ENCODE data around the gene BMP4.

BMP4 gene

DNA sequence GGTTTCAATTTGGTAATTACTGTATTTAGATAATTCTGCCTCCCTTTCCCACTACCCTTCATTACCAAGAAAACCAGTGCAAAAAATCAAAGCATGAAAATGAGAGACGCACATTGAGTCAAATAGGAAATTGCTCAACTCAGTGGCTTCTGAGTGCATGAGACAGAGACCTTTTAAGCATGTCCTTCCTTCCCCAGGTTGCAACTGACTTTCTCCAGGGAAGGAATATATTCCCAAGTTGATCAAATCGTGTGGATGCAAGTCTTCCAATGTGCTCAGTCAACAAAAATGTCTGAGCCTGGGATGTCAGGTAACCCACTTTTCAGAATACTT, 12.9 kb downstream of the BMP4 start:
- no peak for DNase-seq

DNA sequence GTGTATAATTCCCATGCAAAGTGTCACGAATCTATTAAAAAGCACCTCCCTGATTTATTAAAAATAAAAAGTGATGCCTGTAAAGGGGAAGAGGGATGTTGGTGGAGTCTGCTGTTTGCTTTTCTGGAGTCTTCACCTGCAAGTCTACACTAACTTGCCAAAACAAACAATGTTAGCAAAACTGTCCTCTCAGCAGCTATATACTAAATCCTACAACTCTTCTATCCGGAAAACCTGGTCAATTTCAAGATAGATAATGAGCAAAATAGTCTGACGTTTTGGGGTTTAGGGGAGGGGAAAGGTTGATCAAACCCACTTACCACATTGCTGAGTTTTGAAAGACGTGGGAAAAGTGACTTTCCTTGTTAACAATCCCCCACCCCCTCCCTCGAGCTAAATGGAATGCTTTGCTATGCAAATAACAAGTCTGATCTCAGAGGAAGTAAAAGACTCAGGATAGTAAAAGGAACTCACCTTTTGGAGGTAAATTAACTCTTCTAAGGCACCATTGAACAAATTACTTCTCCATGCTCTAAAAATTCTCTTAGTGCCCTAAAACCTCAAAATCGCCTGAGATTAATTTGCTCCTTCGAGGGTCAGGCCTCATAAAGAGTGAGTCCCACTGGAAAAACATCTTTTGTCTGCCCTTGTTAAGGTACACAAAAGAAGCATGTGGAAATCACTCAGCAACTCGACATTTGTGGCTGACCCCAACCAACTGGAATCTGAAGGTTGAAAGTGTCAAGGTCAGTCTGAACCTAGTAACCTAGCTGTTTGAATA, 13.5 kb downstream of the BMP4 start:
- no peak for DNase-seq

GRCh38 chr14:53938136-53938837, 18.3 kb downstream of the BMP4 start:
- no peak for DNase-seq

- DNase-seq: no peak
Measured at GRCh38 chr14:53934778-53935414, 21.7 kb downstream of the BMP4 start.

DNA sequence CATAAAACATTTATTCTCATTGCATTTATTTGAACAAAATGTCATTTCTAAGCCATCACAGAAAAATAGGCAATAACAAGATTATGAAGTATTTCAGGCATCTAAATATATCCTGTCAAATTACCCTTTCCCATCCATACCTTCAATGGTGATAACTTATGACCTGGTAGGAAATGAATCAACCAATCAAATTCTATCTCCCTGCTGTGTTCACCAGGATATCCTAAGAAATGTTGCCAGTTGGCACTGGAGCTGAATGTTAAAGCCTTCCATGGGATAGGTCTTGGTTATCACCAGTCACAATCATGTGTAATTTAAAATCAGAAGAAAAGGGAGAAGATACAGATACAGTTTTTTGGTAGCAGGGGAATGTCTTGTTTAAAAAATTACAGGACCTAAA, 23.7 kb downstream of the BMP4 start:
- DNase-seq: no peak

- no peak for DNase-seq
Measured at GRCh38 chr14:53929871-53930715, 26.5 kb downstream of the BMP4 start.

- DNase-seq: no peak
Measured at GRCh38 chr14:53927171-53927570, 29.5 kb downstream of the BMP4 start.

DNA sequence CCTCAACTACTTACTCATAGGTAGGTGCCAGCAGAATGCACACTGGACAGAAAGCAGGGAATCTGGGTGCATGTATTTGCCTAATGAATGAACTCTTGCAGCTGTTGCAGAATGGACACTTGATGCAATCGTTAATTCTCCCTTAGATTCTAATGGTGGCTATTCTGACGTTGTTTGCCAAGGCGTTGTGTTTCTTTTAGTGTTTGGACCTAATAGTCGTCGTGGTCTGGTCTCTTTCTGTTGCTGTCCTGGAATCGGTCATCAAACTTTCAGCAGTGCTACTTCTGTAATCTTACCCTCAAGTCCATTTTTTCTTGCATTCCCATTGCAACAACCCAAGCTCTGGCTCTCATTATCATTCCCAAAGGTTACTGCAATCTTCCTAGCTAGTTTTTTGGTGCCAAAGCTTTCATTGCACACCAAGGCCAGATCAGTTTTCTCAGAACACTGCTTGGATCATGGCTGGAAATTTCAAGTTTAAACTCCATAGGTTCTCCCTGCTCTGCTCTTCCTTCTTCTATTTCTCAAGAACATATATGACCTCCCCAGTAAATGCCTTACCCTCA, 31.3 kb downstream of the BMP4 start:
- DNase-seq: no peak

DNA sequence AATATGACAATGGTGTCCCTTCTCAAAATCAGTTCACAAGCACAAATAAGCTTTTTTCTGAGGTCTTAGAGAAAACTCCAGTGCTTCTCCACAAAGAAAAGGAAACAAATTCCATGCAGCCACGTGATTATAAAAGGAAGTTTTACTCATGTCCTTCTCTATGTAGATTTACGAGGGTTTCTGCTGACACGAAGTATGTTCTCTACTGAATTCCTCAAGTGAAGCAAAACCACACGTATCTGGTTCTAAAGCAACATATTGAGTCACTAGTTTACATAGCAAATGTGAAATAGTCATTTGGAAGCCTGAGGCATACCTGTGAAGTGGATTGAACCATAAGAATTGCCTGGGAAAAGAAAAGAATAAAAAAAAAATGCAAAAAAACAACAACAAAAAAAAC, 31.9 kb downstream of the BMP4 start:
- no peak for DNase-seq

DNA sequence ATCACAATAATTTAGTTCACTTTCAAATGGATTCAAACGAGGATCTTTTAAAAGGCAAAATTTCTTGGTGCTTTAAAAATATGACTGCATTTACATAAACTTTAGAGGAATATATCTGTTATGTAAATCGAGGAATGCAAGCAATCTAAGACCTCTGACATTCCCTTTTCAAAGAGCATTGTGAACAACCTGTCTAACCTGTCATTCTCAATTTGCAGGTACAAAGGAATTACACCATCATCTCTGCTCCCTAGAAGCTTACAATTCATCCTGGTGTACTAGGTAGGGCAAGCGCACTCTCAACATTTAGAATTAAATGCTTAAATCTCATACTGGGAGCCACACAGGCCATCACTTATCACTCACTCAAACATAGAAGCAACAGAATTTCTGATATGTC, 35.6 kb downstream of the BMP4 start:
- DNase-seq: no peak

DNA sequence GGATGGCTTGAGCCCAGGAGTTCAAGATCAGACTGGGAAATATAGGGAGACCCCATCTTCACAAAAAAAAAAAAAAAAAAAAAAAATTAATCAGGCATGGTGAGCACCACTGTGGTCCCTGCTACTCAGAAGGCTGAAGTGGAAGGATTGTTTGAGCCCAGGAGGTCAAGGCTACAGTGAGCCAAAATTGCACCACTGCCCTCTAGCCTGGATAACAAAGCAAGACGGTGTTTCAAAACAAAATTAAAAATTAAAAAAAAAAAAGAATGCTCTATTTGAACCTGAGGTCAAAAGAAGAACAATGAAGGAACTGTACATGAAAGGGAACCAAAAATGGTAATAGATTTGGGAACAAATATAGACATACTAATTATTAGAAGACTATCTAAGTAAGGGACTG, 40.4 kb downstream of the BMP4 start:
- no peak for DNase-seq

DNA sequence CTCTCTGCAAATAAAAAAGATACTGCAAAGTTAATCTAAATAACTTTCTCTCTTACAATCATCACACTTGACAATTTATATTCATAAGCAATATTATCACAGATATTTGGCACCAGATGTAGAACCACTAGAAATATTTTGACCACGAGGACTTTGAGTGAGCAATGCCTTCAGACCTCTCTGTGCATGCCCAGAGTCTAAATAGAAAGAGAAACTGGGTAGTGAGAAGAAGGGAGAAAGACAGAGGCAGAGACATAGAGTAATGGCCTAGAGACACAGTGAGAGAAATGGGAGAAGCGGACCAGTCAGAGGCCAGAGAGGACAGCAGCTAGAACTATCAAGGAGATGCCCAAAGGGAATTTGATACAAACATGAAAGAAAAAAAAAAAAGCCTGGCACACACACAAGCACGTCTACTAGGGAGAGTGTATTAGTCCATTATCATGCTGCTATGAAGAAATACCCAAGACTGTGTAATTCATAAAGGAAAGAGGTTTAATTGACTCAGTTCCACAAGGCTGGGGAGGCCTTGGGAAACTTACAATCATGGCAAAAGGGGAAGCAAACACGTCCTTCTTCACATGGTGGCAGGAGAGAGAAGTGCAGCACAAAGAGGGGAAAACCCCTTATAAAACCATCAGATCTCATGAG, 41.1 kb downstream of the BMP4 start:
- DNase-seq: no peak

- DNase-seq: no peak
Measured at GRCh38 chr14:53912021-53912420, 44.6 kb downstream of the BMP4 start.

DNA sequence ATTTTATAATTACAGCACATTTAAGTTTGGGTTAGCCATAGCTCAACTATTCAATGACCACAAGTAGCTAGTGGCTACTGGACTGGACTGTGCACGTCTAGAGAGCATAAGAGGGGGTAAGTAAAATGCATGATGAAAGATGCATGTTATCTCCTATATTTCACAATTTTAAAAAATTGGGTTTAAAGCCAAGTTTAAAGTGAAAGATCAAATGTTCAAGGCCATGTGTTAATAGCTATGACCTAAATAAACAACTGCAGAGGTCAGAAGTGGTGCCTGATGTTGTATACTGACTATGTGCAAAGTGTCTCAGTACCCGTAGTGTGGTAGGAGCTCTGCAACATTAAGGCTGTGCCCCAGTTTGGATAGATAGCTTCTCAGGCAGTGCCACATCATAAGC, 48.2 kb downstream of the BMP4 start:
- no peak for DNase-seq

GRCh38 chr14:53902307-53902706, 54.3 kb downstream of the BMP4 start:
- DNase-seq: no peak

GRCh38 chr14:53900499-53900898, 56.1 kb downstream of the BMP4 start:
- DNase-seq: no peak
